ENCODE measurements around the gene RBSN. TPM values are rescaled to one million over a fixed set of nuclear protein-coding genes. Genes with fewer than 3 reads are reported as not detected.

RBSN gene
- total RNA-seq, 2 donors from 2014 or later, result 15.6 to 17.0 TPM

- no peaks in the 10 kb centered on the region for H3K9me3 ChIP-seq
- no peak overlapping the region for H3K4me3 ChIP-seq
- H3K36me3 ChIP-seq, result peaks cover 12% of the 10 kb centered on the region
- intact Hi-C loops (cut with DNase I), result no loop called here
- DNase-seq, result no peak
- H3K4me1 ChIP-seq, result no peaks in the 10 kb centered on the region
- H3K27me3 ChIP-seq, result no peaks in the 10 kb centered on the region
- H3K27ac ChIP-seq, result no peak overlapping the region
- TF ChIP-seq, protein P1, sequence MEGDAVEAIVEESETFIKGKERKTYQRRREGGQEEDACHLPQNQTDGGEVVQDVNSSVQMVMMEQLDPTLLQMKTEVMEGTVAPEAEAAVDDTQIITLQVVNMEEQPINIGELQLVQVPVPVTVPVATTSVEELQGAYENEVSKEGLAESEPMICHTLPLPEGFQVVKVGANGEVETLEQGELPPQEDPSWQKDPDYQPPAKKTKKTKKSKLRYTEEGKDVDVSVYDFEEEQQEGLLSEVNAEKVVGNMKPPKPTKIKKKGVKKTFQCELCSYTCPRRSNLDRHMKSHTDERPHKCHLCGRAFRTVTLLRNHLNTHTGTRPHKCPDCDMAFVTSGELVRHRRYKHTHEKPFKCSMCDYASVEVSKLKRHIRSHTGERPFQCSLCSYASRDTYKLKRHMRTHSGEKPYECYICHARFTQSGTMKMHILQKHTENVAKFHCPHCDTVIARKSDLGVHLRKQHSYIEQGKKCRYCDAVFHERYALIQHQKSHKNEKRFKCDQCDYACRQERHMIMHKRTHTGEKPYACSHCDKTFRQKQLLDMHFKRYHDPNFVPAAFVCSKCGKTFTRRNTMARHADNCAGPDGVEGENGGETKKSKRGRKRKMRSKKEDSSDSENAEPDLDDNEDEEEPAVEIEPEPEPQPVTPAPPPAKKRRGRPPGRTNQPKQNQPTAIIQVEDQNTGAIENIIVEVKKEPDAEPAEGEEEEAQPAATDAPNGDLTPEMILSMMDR (IDR thresholded peaks at IDR 0.05), result no peak
- no peak overlapping the region for H3K9ac ChIP-seq (ENCODE audit: low read depth in 2 of 2, low read length in 2 of 2)
These were observed 9.7 kb downstream of the RBSN start for GRCh38 chr3:15089201-15089600.

GRCh38 chr3:15086699-15087098, 12.2 kb downstream of the RBSN start:
- intact Hi-C loops (cut with DNase I), result no loop called here

GRCh38 chr3:15086263-15086662, 12.7 kb downstream of the RBSN start:
- intact Hi-C loops (cut with DNase I), result no loop called here
- Histone ChIP-seq H3K4me3 (no peak overlapping the region), H3K9me3 (no peaks in the 10 kb centered on the region), H3K27me3 (no peaks in the 10 kb centered on the region), H3K27ac (no peak overlapping the region), H3K4me1 (no peaks in the 10 kb centered on the region), H3K36me3 (peaks cover 23% of the 10 kb centered on the region), H3K9ac (ENCODE audit: low read depth in 2 of 2, low read length in 2 of 2) (no peak overlapping the region)
- no peak for DNase-seq
- TF ChIP-seq, protein P1 (IDR thresholded peaks at IDR 0.05), result no peak

More at GRCh38 chr3:15086699-15087098, 12.2 kb downstream of the RBSN start:
- Histone ChIP-seq H3K27me3 (no peaks in the 10 kb centered on the region), H3K4me1 (no peaks in the 10 kb centered on the region), H3K9ac (ENCODE audit: low read depth in 2 of 2, low read length in 2 of 2) (no peak overlapping the region), H3K27ac (no peak overlapping the region), H3K4me3 (no peak overlapping the region), H3K9me3 (no peaks in the 10 kb centered on the region), H3K36me3 (peaks cover 18% of the 10 kb centered on the region)
- TF ChIP-seq, protein P1 (IDR thresholded peaks at IDR 0.05), result no peak
- DNase-seq, result no peak

- Histone ChIP-seq H3K4me3 (no peak overlapping the region), H3K9ac (ENCODE audit: low read depth in 2 of 2, low read length in 2 of 2) (no peak overlapping the region), H3K36me3 (peaks cover 32% of the 10 kb centered on the region), H3K9me3 (no peaks in the 10 kb centered on the region), H3K27ac (no peak overlapping the region), H3K27me3 (no peaks in the 10 kb centered on the region), H3K4me1 (no peaks in the 10 kb centered on the region)
- TF ChIP-seq, protein P1 (IDR thresholded peaks at IDR 0.05), result no peak
- DNase-seq, result no peak
- intact Hi-C loops (cut with DNase I), result no loop called here
These were observed 15.7 kb downstream of the RBSN start for GRCh38 chr3:15083252-15083651.

DNA sequence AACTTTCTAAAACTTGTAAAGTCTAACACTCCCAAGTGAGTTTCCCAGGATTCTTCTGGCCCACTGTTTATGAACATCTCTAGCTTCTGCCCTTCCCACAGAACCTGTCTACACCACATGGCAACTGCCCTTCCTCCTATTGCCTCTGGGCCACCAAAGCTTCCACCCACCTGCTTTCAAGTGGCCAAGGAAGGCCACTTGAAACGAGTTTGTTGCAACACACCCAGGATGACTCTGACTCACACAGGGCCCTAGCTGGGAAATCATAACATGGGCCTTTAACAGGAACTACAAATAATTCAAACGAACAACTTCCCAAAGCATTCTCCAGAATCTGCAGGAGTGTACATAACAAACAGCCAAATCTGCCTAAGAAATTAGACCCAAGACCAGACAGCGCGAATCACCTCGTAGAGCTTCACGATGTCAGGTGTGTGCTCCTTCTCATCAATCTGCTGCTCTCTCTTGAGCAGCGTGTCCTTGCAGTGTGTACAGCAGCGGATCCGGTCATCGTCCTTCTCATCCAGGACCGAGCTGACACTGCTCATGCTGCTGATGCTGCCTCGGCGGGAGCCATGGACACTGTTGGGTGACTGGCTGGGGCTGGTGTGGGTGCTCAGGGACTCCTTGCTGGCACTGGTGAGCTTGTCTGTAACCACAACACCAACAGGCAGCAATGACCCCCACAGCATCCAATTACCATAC, 16.8 kb downstream of the RBSN start:
- Histone ChIP-seq H3K27ac (no peak overlapping the region), H3K4me3 (no peak overlapping the region), H3K9me3 (no peaks in the 10 kb centered on the region), H3K36me3 (peaks cover 34% of the 10 kb centered on the region), H3K9ac (ENCODE audit: low read depth in 2 of 2, low read length in 2 of 2) (no peak overlapping the region), H3K4me1 (no peaks in the 10 kb centered on the region), H3K27me3 (no peaks in the 10 kb centered on the region)
- intact Hi-C loops (cut with DNase I), result no loop called here
- no peak for DNase-seq
- TF ChIP-seq, protein P1 (IDR thresholded peaks at IDR 0.05), result no peak

All from colonic mucosa (tissue), 4 donors.